ENCODE measurements around the gene C11orf91.
A peak's percentile ranks its signal among the peaks of the same experiment; 100 is the strongest.
"Not testable (repeated sequence)": the region's sequence is repeated elsewhere in the genome, so short reads cannot be mapped to it uniquely, and the experiment has no call there.

C11orf91 gene

GRCh38 chr11:33725496-33725895, 24.9 kb upstream of the C11orf91 start:
- TF ChIP-seq POLR2A (IDR thresholded peaks at IDR 0.05; ENCODE audit: low read depth, low read length), result no peak
- no peak for FAIRE-seq
- no peak for DNase-seq (ENCODE audit: insufficient read length, low spot score)

- TF ChIP-seq POLR2A (IDR thresholded peaks at IDR 0.05; ENCODE audit: low read depth, low read length), result no peak
- DNase-seq (ENCODE audit: insufficient read length, low spot score) (no peak), FAIRE-seq (no peak)
Measured at GRCh38 chr11:33724644-33725035, 24.0 kb upstream of the C11orf91 start.

- no peak for FAIRE-seq
- no peak for DNase-seq (ENCODE audit: insufficient read length, low spot score)
- no peak for TF ChIP-seq POLR2A (IDR thresholded peaks at IDR 0.05; ENCODE audit: low read depth, low read length)
Measured at GRCh38 chr11:33723238-33723881, 22.7 kb upstream of the C11orf91 start.

GRCh38 chr11:33722590-33723234, 22.1 kb upstream of the C11orf91 start:
- no peak for FAIRE-seq
- TF ChIP-seq POLR2A (IDR thresholded peaks at IDR 0.05; ENCODE audit: low read depth, low read length), result peak; percentile 38; the same call in 1 of the 2 replicates
- no peak for DNase-seq (ENCODE audit: insufficient read length, low spot score)

- DNase-seq (ENCODE audit: insufficient read length, low spot score), result no peak
- TF ChIP-seq POLR2A (IDR thresholded peaks at IDR 0.05; ENCODE audit: low read depth, low read length), result no peak
- no peak for FAIRE-seq
Measured at GRCh38 chr11:33721984-33722383, 21.4 kb upstream of the C11orf91 start.

- FAIRE-seq (no peak), DNase-seq (ENCODE audit: insufficient read length, low spot score) (no peak)
- no peak for TF ChIP-seq POLR2A (IDR thresholded peaks at IDR 0.05; ENCODE audit: low read depth, low read length)
Measured at GRCh38 chr11:33721426-33721825, 20.8 kb upstream of the C11orf91 start.

- no peak for TF ChIP-seq POLR2A (IDR thresholded peaks at IDR 0.05; ENCODE audit: low read depth, low read length)
- no peak for FAIRE-seq
- DNase-seq (ENCODE audit: insufficient read length, low spot score), result no peak
Measured at GRCh38 chr11:33719587-33719986, 19.0 kb upstream of the C11orf91 start.

- FAIRE-seq (no peak), DNase-seq (ENCODE audit: insufficient read length, low spot score) (no peak)
- no peak for TF ChIP-seq POLR2A (IDR thresholded peaks at IDR 0.05; ENCODE audit: low read depth, low read length)
Measured at GRCh38 chr11:33718440-33718839, 17.8 kb upstream of the C11orf91 start.

- no peak for FAIRE-seq
Measured at GRCh38 chr11:33716243-33716642, 15.6 kb upstream of the C11orf91 start.

GRCh38 chr11:33713856-33714398, 13.3 kb upstream of the C11orf91 start:
- DNase-seq (ENCODE audit: insufficient read length, low spot score), result no peak
- no peak for FAIRE-seq
- no peak for TF ChIP-seq POLR2A (IDR thresholded peaks at IDR 0.05; ENCODE audit: low read depth, low read length)

More at GRCh38 chr11:33716243-33716642, 15.6 kb upstream of the C11orf91 start:
- TF ChIP-seq POLR2A (IDR thresholded peaks at IDR 0.05; ENCODE audit: low read depth, low read length), result no peak
- no peak for DNase-seq (ENCODE audit: insufficient read length, low spot score)

- no peak for TF ChIP-seq POLR2A (IDR thresholded peaks at IDR 0.05; ENCODE audit: low read depth, low read length)
- DNase-seq (ENCODE audit: insufficient read length, low spot score), result no peak
- no peak for FAIRE-seq
Measured at GRCh38 chr11:33713151-33713855, 12.7 kb upstream of the C11orf91 start.

- no peak for DNase-seq (ENCODE audit: insufficient read length, low spot score)
- TF ChIP-seq POLR2A (IDR thresholded peaks at IDR 0.05; ENCODE audit: low read depth, low read length), result no peak
- FAIRE-seq, result no peak
Measured at GRCh38 chr11:33712436-33712835, 11.8 kb upstream of the C11orf91 start.

- DNase-seq (ENCODE audit: insufficient read length, low spot score) (no peak), FAIRE-seq (no peak)
- no peak for TF ChIP-seq POLR2A (IDR thresholded peaks at IDR 0.05; ENCODE audit: low read depth, low read length)
Measured at GRCh38 chr11:33709466-33709865, 8.8 kb upstream of the C11orf91 start.

- TF ChIP-seq POLR2A (IDR thresholded peaks at IDR 0.05; ENCODE audit: low read depth, low read length), result no peak
- DNase-seq (ENCODE audit: insufficient read length, low spot score) (no peak), FAIRE-seq (no peak)
Measured at GRCh38 chr11:33708985-33709384, 8.4 kb upstream of the C11orf91 start.

GRCh38 chr11:33707831-33708230, 7.2 kb upstream of the C11orf91 start:
- not testable (repeated sequence) for DNase-seq (ENCODE audit: insufficient read length, low spot score); FAIRE-seq

All from H54 (cell line).